ENCODE results near the gene SBF2. TPM values are rescaled to one million over a fixed set of nuclear protein-coding genes. Genes with fewer than 3 reads are reported as not detected.
"Not testable (repeated sequence)": the region's sequence is repeated elsewhere in the genome, so short reads cannot be mapped to it uniquely, and the experiment has no call there.

The SBF2 gene
- total RNA-seq, 1 donor from 2014 or later: 44.9 TPM

- TF ChIP-seq CTCF (IDR thresholded peaks at IDR 0.05; ENCODE audit: unreplicated experiment): no peak
- Mint-ChIP-seq H3K27me3 (no peaks in the 10 kb centered on the region), H3K36me3 (ENCODE audit: insufficient read depth) (peaks cover 3% of the 10 kb centered on the region), H3K9me3 (ENCODE audit: low read depth) (peaks cover 7% of the 10 kb centered on the region), H3K4me3 (ENCODE audit: low read depth) (no peak overlapping the region), H3K27ac (no peak overlapping the region), H3K4me1 (ENCODE audit: low read depth) (peaks cover 15% of the 10 kb centered on the region)
- DNase-seq (ENCODE audit: low spot score, unreplicated experiment): no peak
Observed at GRCh38 chr11:10255388-10256125, 38.5 kb downstream of the SBF2 start.

GRCh38 chr11:10249448-10250131 is 44.4 kb downstream of the SBF2 start:
- H3K27me3 Mint-ChIP-seq; H3K36me3 Mint-ChIP-seq (ENCODE audit: insufficient read depth); H3K27ac Mint-ChIP-seq; H3K4me3 Mint-ChIP-seq (ENCODE audit: low read depth); H3K4me1 Mint-ChIP-seq (ENCODE audit: low read depth); DNase-seq (ENCODE audit: low spot score, unreplicated experiment): not testable (repeated sequence)
- H3K9me3 Mint-ChIP-seq (ENCODE audit: low read depth): peaks cover 11% of the 10 kb centered on the region

GRCh38 chr11:10247011-10247410 is 47.0 kb downstream of the SBF2 start:
- no peak overlapping the region for H3K4me3 Mint-ChIP-seq (ENCODE audit: low read depth)
- peaks cover 13% of the 10 kb centered on the region for H3K9me3 Mint-ChIP-seq (ENCODE audit: low read depth)
- DNase-seq (ENCODE audit: low spot score, unreplicated experiment): no peak
- H3K27ac Mint-ChIP-seq: no peak overlapping the region
- peaks cover 9% of the 10 kb centered on the region for H3K36me3 Mint-ChIP-seq (ENCODE audit: insufficient read depth)
- no peak for TF ChIP-seq CTCF (IDR thresholded peaks at IDR 0.05; ENCODE audit: unreplicated experiment)
- H3K4me1 Mint-ChIP-seq (ENCODE audit: low read depth): no peaks in the 10 kb centered on the region
- H3K27me3 Mint-ChIP-seq: no peaks in the 10 kb centered on the region

GRCh38 chr11:10243896-10244575 is 50.0 kb downstream of the SBF2 start:
- Mint-ChIP-seq H3K4me1 (ENCODE audit: low read depth) (no peaks in the 10 kb centered on the region), H3K36me3 (ENCODE audit: insufficient read depth) (peaks cover 9% of the 10 kb centered on the region), H3K27me3 (no peaks in the 10 kb centered on the region), H3K9me3 (ENCODE audit: low read depth) (peaks cover 10% of the 10 kb centered on the region), H3K4me3 (ENCODE audit: low read depth) (no peak overlapping the region), H3K27ac (no peak overlapping the region)
- DNase-seq (ENCODE audit: low spot score, unreplicated experiment): no peak
- no peak for TF ChIP-seq CTCF (IDR thresholded peaks at IDR 0.05; ENCODE audit: unreplicated experiment)

GRCh38 chr11:10236840-10237239 is 57.2 kb downstream of the SBF2 start:
- Mint-ChIP-seq H3K27me3 (no peaks in the 10 kb centered on the region), H3K4me1 (ENCODE audit: low read depth) (peaks cover 2% of the 10 kb centered on the region), H3K9me3 (ENCODE audit: low read depth) (peaks cover 21% of the 10 kb centered on the region), H3K36me3 (ENCODE audit: insufficient read depth) (peaks cover 24% of the 10 kb centered on the region), H3K4me3 (ENCODE audit: low read depth) (no peak overlapping the region), H3K27ac (no peak overlapping the region)
- no peak for TF ChIP-seq CTCF (IDR thresholded peaks at IDR 0.05; ENCODE audit: unreplicated experiment)
- no peak for DNase-seq (ENCODE audit: low spot score, unreplicated experiment)
